Effector memory CD8-positive, alpha-beta T cell (primary cell): ENCODE results near the gene CFAP43.

Experiments used
- ATAC-seq: fragments of 150-1000 bp; cut with Tn5 transposase; replicated peaks from 2 replicates; pipeline ENCODE4 v1.10.0; 2021; ENCODE audit warnings: mild to moderate bottlenecking, moderate library complexity
- DNase-seq, 3 experiments: peaks; one replicate each; pipeline ENCODE4 v3.0.0; 2021
- H3K27ac Mint-ChIP-seq, 2 donors: one replicate each; pipeline ENCODE4 v1.8.0; 2022; ENCODE audit warnings: mild to moderate bottlenecking in 2 of 2, mixed read lengths in 2 of 2, moderate library complexity in 2 of 2
- H3K27me3 Mint-ChIP-seq, 2 donors: one replicate each; pipeline ENCODE4 v1.8.0; 2022; ENCODE audit warnings: mixed read lengths in 2 of 2
- H3K36me3 Mint-ChIP-seq: one replicate; pipeline ENCODE4 v1.8.0; 2022; ENCODE audit warnings: mild to moderate bottlenecking, moderate library complexity, mixed read lengths; ENCODE audit not compliant: insufficient read depth
- H3K4me1 Mint-ChIP-seq, 2 donors: one replicate each; pipeline ENCODE4 v1.8.0; 2022; ENCODE audit warnings: low read depth in 2 of 2, mixed read lengths in 2 of 2
- H3K4me3 Mint-ChIP-seq, 2 donors: one replicate each; pipeline ENCODE4 v1.8.0; 2022; ENCODE audit warnings: mild to moderate bottlenecking in 2 of 2, mixed read lengths in 2 of 2, moderate library complexity in 2 of 2
- H3K9me3 Mint-ChIP-seq, 2 donors: one replicate each; pipeline ENCODE4 v1.8.0; 2022; ENCODE audit warnings: mixed read lengths in 2 of 2

The CFAP43 gene

DNA sequence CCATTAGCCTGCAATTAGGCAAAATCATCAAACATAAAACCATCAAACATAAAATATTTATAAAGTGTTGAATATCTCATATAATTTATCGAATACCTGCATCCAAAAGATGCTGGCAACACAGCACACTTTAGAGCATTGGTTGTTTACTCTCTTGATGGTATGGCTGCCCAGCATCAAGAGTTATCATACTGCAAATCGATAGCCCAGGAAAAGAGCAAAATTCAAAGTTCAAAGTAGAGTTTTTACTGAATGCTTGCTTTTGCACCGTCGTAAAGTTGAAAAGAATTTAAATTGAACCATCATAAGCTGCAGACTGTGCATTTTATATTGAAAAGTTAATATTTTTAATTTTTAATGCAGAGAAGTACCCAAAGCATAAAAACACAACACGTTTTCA lies 32.6 kb upstream of the CFAP43 start:
- Mint-ChIP-seq H3K9me3 (no peaks in the 10 kb centered on the region), H3K4me3 (no peak overlapping the region), H3K36me3 (peaks cover 84% of the 10 kb centered on the region), H3K27me3 (no peaks in the 10 kb centered on the region), H3K27ac (peak overlapping the region; percentile 68 to 75), H3K4me1 (peaks cover 38 to 64% of the 10 kb centered on the region in 2 donors)
- ATAC-seq (no peak), DNase-seq (no peak)

DNA sequence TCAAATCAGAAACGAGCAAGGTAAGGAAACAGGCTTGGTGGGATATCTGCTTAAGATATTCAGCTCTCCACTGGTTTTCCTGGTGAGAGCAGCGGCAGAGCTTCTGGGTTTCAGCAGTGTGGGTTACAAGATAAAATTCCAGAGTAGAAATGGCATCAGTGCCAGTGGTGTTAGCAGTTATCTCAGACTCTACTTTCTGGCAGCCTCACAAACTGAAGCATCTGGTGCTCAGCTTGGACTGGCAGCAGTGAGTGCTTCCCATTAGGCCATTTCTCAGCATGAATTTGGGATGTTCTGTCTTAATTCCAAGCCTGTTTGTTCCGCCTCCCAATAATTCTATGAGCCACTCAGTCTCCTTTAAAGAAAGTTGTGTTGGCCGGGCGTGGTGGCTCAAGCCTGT lies 29.9 kb upstream of the CFAP43 start:
- Mint-ChIP-seq H3K27ac (peak overlapping the region in 1 of 2 donors; percentile 65), H3K27me3 (no peaks in the 10 kb centered on the region), H3K4me1 (peaks cover 44 to 72% of the 10 kb centered on the region in 2 donors), H3K36me3 (peaks cover 88% of the 10 kb centered on the region), H3K9me3 (no peaks in the 10 kb centered on the region), H3K4me3 (no peak overlapping the region)
- ATAC-seq (no peak), DNase-seq (no peak)

DNA sequence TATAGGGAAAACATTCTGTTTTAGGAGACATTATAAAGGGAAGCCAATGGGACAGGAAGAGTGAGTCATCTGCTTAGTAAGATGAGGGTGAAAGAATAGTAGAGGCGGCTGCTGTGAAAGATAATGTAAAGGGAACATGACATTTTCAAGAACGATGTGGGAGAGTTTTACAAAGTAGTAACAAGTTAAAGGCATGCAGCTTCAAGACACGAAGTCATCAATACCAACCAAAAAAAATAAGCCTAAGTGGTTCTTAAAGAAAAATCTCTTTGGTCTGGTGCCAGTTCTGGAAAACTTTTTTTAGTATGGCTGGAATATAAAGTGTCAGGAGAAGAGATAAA lies 28.6 kb upstream of the CFAP43 start:
- Mint-ChIP-seq H3K9me3 (no peaks in the 10 kb centered on the region), H3K4me3 (peak overlapping the region in 1 of 2 donors; percentile 1), H3K27me3 (no peaks in the 10 kb centered on the region), H3K4me1 (peaks cover 49 to 79% of the 10 kb centered on the region in 2 donors), H3K36me3 (peaks cover 77% of the 10 kb centered on the region), H3K27ac (peak overlapping the region; percentile 65 to 81)
- ATAC-seq = no peak
- DNase-seq = no peak

DNA sequence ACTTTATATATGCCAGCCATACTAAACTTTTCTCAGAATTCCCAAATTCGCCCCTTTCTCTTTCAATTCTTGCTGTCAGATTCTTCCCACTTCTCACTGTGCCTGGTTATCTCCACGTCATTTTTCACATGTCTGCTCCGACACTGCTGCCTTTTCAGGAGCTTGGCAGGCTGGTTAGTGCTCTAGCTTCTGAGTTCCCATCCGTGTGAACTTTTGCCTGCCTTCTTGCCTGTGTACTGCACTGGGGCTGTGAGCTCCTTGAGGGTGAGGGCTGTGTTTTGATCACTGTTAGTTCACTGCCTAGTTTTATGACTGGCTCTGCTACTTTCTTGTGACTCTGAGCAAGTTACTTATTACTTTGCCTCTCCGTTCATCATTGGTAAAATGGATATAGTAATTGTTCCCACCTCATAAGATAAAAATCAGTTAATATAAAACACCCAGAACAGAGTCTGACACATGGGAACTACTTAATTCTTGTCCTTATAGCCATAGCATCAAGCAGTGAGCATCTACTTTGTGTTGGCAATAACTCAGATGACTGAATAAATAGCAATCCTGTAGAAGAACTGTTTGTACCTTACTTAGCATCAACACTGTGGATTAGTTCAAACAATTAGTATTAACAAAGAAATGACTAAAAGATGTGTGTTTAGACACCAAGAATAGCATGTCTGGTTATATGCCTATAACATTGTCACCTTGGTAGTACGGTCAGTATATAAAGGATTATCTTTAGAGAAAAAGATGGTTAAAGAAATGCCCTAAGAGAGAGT lies 28.0 kb upstream of the CFAP43 start:
- Mint-ChIP-seq H3K36me3 (peaks cover 72% of the 10 kb centered on the region), H3K27me3 (no peaks in the 10 kb centered on the region), H3K4me1 (peaks cover 49 to 77% of the 10 kb centered on the region in 2 donors), H3K4me3 (peak overlapping the region in 1 of 2 donors; percentile 1), H3K27ac (peak overlapping the region; percentile 65 to 81), H3K9me3 (no peaks in the 10 kb centered on the region)
- DNase-seq = no peak
- no peak for ATAC-seq

DNA sequence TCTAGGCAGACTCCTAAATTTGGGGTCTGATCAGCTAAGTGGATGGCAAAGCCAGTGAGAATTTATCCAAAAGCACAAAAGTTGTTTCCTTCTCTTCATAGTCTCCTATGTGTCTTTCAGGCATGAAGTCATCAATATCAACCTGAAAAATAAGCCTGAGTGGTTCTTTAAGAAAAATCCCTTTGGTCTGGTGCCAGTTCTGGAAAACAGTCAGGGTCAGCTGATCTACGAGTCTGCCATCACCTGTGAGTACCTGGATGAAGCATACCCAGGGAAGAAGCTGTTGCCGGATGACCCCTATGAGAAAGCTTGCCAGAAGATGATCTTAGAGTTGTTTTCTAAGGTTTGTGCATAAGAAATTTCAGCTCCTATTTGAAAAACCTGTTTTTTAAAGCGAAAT lies 27.3 kb upstream of the CFAP43 start:
- H3K4me3 Mint-ChIP-seq = no peak overlapping the region
- peaks cover 48 to 73% of the 10 kb centered on the region in 2 donors for H3K4me1 Mint-ChIP-seq
- H3K9me3 Mint-ChIP-seq = no peaks in the 10 kb centered on the region
- peaks cover 68% of the 10 kb centered on the region for H3K36me3 Mint-ChIP-seq
- peak overlapping the region; percentile 65 to 81 for H3K27ac Mint-ChIP-seq
- ATAC-seq = no peak
- no peak for DNase-seq
- H3K27me3 Mint-ChIP-seq = no peaks in the 10 kb centered on the region

DNA sequence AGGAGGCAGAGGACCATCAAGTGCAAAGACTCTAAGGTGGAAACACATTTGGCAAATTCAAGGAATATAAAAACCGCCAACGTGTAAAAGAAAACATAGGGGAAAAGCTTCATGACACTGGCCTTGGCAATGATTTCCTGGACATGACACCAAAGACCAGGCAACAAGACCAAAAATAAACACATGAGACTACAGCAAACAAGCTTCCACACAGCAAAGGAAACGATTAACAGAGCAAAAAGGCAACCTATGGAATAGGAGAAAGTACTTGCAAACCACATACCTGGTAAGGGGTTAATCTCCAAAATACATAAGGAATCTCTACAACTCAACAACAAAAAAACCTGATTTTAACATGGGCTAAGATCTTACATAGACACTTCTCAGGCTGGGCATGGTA lies 26.0 kb upstream of the CFAP43 start:
- Mint-ChIP-seq H3K27me3 (no peaks in the 10 kb centered on the region), H3K27ac (peak overlapping the region in 1 of 2 donors; percentile 53), H3K9me3 (no peaks in the 10 kb centered on the region), H3K4me1 (peaks cover 51 to 72% of the 10 kb centered on the region in 2 donors), H3K4me3 (no peak overlapping the region), H3K36me3 (peaks cover 55% of the 10 kb centered on the region)
- DNase-seq (no peak), ATAC-seq (no peak)

DNA sequence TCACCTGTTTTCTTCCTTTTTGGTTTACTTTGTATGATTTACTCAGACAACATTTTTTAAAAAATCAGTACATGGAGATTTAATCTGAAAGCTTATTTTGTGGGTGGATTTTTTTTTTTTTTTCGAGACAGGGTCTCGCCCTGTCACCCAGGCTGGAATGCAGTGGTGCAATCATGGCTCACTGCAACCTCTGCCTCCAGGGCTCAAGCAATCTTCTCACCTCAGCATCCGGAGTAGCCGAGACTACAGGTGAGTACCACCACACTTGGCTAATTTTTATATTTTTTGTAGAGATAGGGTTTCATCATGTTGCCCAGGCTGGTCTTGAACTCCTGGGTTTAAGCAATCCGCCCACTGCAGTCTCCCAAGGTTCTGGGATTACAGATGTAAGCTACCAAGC lies 25.1 kb upstream of the CFAP43 start:
- H3K4me1 Mint-ChIP-seq = peaks cover 51 to 72% of the 10 kb centered on the region in 2 donors
- no peak for DNase-seq
- peak overlapping the region; percentile 94 to 96 for H3K27ac Mint-ChIP-seq
- peaks cover 47% of the 10 kb centered on the region for H3K36me3 Mint-ChIP-seq
- H3K27me3 Mint-ChIP-seq = no peaks in the 10 kb centered on the region
- ATAC-seq = no peak
- H3K4me3 Mint-ChIP-seq = no peak overlapping the region
- H3K9me3 Mint-ChIP-seq = no peaks in the 10 kb centered on the region

DNA sequence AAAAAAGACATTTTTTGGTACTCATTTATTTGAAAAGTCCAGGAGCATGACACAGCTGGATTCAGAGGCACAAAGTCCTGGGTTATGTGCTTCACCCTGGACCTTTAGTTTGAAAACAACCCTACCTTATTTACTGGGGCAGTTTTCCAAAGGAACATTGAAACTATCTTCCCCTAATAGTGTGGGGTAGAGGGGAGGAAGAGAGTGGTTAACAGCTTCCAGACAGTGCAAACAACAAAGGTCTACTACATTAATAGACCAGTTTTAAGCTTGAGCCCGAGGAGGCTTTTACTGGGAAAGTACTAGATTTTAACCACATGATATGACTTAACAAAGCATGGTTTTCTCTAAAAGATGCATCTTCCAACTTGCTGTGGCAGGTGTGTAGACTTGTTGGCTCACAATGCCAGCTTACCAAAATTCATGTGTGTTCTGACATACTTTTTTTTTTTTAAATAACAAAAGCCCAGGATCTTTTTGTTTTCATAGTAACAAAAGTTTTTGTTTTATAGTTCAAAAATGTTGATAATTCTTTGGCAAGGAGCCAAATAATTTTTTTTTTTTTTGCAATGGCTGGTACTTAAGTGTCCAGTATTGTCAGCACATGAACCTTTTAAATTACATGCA lies 24.3 kb upstream of the CFAP43 start:
- Mint-ChIP-seq H3K27ac (peak overlapping the region; percentile 94 to 96), H3K9me3 (no peaks in the 10 kb centered on the region), H3K36me3 (peaks cover 41% of the 10 kb centered on the region), H3K27me3 (no peaks in the 10 kb centered on the region), H3K4me1 (peaks cover 50 to 68% of the 10 kb centered on the region in 2 donors), H3K4me3 (peak overlapping the region; percentile 88 to 97)
- ATAC-seq (peak; percentile 72), DNase-seq (no peak)

DNA sequence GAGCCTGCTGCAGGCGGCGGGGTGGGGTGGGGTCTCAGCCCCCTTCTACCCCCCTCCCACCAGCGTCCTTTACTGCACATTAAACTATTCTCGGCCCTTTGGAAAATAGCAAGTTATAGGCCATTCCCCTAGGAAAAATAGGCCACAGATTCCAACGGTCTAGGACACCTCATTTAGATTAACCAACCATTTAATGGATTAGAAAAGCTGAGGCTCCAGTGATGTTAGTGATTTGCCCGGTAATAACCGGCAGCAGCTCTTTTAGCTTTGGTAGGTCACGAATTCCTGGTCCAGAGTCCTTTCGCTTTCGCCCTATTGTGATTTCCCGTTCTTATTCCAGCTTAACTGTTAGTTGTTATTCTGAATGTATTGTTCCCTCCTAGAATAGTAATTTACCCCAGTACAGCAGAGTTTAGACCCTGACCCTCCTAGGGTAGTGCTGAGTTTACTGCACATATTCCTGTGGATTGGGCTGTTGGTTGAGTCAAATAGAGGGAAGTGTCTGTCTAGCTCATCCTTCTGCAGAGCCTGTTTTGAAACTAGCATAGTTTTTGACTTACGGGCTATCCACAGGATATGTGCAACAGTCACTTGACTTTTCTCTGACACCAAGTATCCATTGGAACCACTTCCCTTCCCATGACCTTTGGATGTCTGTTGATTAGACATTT lies 23.3 kb upstream of the CFAP43 start:
- DNase-seq = peak in 1 of 3 experiments; percentile 14
- Mint-ChIP-seq H3K4me1 (peaks cover 41 to 58% of the 10 kb centered on the region in 2 donors), H3K9me3 (no peaks in the 10 kb centered on the region), H3K4me3 (peak overlapping the region; percentile 88 to 97), H3K27ac (peak overlapping the region; percentile 94 to 96), H3K36me3 (peaks cover 34% of the 10 kb centered on the region), H3K27me3 (peaks cover 4% of the 10 kb centered on the region in 2 donors)
- ATAC-seq = peak; percentile 45

DNA sequence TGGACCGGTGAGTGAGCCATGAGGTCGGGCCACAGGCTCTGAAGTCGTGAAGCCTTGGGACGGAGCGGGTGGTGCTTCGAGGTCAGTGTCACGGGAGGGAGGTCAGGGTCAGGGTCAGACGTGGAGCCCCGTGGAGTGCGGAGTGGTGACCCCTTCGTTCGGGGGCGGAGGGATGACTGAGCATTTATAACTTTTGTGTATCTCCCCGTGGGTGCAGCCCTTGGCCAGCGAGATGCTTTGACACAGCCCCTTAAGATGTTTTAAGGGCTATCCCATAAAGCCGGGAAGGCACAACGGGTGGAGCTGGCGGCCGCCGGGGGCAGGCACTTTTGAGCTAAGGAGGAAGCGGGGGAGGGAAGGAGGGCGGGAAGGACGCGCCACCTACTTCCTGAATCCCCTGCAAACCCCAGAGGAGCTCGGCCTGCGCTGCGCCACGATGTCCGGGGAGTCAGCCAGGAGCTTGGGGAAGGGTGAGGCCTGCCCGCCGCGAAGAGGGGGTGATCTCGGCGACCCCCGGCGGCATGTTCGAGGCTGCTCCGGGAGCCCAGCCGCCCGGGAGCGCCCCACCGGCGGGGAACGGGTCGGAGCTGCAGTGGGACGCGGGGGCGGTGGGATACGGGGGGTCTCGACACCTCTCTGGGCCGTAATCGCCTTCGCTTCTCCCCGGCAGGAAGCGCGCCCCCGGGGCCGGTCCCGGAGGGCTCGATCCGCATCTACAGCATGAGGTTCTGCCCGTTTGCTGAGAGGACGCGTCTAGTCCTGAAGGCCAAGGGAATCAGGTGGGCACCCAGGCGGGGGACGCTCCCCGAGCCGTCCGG lies 22.5 kb upstream of the CFAP43 start, which contains the start of gene GSTO1:
Gene GSTO1, plus strand, starts transcription at position 400 of the 818 bp plus-strand sequence. Its CDS starts 37 bp downstream, at position 437.
- Mint-ChIP-seq H3K4me1 (peaks cover 33 to 50% of the 10 kb centered on the region in 2 donors), H3K36me3 (peaks cover 27% of the 10 kb centered on the region), H3K27ac (peak within 1 kb of the TSS; percentile 94 to 96), H3K4me3 (peak within 1 kb of the TSS; percentile 88 to 97), H3K27me3 (peaks cover 12% of the 10 kb centered on the region in 2 donors), H3K9me3 (no peaks in the 10 kb centered on the region)
- DNase-seq (peak in 2 of 3 experiments; percentile 21 to 22), ATAC-seq (peak; percentile 58)

DNA sequence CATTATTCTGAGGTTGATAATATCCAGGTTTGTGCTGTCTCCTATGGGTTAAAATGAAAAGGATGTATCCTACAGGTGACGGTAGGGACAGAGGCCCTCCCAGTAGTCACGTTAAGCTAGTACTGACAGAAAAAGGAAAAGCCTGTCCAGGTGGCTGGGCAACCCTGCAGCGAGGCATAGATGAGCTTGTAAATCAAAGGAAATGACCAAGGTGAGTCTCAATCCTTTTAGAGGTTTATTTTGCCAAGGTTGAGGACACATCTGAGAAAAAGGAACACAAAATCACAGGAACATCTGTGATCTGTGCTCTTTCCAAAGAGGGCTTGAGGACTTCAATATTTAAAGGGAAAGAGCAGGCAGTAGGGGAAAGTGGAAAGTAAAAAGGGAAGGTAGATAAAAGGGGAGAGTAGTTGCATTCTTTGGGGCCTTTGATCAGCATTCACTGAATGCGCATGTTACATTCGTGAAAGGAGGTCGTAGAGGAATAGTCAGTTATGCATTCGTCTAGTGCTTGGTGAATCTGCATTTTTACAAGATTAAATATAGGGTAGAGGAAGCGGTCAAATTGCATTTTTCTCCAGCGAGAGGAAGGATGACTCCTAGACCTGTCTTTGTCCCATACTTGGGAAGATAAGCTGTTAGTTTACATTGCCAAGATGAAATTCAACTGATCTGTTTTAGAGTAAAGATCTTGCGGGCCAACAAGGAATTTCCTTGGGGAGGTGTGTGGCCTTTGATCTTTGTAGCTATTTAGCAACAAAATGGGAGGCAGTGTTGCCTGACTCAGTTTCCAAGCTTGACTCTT lies 21.6 kb upstream of the CFAP43 start:
- Mint-ChIP-seq H3K4me1 (peaks cover 27 to 41% of the 10 kb centered on the region in 2 donors), H3K9me3 (no peaks in the 10 kb centered on the region), H3K36me3 (peaks cover 19% of the 10 kb centered on the region), H3K4me3 (peak overlapping the region; percentile 88 to 97), H3K27me3 (peaks cover 21% of the 10 kb centered on the region in 2 donors), H3K27ac (peak overlapping the region; percentile 94 to 96)
- DNase-seq (no peak), ATAC-seq (no peak)

DNA sequence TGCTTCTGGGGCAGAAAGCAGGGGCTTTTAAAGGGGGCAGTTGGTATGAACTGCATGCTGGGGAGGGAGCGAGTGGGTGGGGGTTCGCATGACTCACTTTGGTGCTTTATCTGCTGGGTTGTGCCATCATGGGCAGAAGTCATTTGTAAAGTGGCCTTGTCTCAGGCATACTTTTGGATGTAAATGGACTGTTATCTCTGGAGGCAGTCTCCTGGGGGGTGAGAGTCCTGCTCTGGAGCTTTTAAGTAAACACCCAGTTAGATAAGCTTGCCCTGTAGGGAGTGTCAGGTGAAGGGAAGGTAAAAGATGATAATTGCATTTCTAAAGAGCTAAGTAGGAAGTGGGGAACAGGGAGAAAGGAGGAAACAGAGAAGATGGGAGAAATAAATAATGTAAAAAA lies 20.9 kb upstream of the CFAP43 start:
- Mint-ChIP-seq H3K9me3 (no peaks in the 10 kb centered on the region), H3K27me3 (peaks cover 23 to 24% of the 10 kb centered on the region in 2 donors), H3K4me1 (peaks cover 22 to 34% of the 10 kb centered on the region in 2 donors), H3K4me3 (peak overlapping the region in 1 of 2 donors; percentile 97), H3K27ac (peak overlapping the region; percentile 42 to 96), H3K36me3 (peaks cover 12% of the 10 kb centered on the region)
- no peak for DNase-seq
- no peak for ATAC-seq
